ENCODE measurements around the gene OR1D5. TPM values are rescaled to one million over a fixed set of nuclear protein-coding genes. Genes with fewer than 3 reads are reported as not detected.

The OR1D5 gene
- polyA plus RNA-seq, 3 donors: not detected

DNA sequence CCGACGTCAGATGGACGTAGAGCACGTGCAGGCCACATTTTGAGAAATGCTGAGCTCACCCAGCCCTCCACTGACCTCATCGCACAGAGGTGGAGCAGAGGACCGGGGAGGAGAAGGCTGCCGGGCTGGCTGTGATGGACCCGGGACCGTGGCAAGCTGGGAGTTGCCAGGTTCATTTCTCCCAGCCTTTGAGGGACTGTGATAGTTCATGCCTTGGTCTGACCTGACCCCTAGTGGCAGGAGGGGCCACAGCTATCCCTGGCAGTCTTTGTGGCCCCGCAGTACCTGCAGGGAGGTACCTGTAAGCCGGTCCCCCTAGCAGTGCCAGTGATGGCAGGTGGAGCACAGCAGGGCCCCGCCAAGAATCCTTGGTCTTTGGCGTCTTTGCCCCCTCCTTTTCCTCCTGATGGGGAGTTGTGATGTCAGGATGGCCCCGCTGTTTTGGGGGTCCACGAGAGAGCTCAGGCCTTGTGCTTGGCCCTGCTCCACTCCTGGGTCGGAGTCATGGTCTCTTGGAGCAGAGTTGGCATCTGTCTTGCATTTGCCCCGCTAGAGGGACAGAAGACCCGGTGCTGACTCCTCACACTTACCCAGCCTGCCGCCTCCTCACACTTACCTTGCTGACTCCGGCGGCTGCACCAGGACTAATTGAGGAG lies 50.4 kb downstream of the OR1D5 start:
- peak in 3 of 11 donors; percentile 44 to 51 (median 45) for DNase-seq (ENCODE audit: extremely low read depth in 1 of 11, low read depth in 9 of 11, low spot score in 4 of 11)

Other genes with a start within 250 kb of the OR1D5 start
- gene OR1D2, start 40.8 kb upstream of the OR1D5 start, polyA plus RNA-seq (ENCODE audit: insufficient read length in 3 of 3): under 1 TPM in 2 of 3 donors, not detected in 1; 0.01 to 0.03 TPM
- not detected for gene OR1G1, start 63.9 kb upstream of the OR1D5 start, polyA plus RNA-seq (ENCODE audit: insufficient read length in 3 of 3)
- not detected for gene OR1A2, start 133.9 kb upstream of the OR1D5 start, polyA plus RNA-seq (ENCODE audit: insufficient read length in 3 of 3)
- gene OR1A1, start 144.1 kb upstream of the OR1D5 start, polyA plus RNA-seq (ENCODE audit: insufficient read length in 3 of 3): under 1 TPM; 0.03 to 0.08 (median 0.05) TPM
- gene OR3A1, start 234.8 kb upstream of the OR1D5 start, polyA plus RNA-seq (ENCODE audit: insufficient read length in 3 of 3): under 1 TPM in 2 of 3 donors, not detected in 1; 0.12 to 0.24 TPM

Measured in renal cortex interstitium (tissue), 11 donors.